ENCODE measurements around the gene RPP14.
"Not testable (repeated sequence)": the region's sequence is repeated elsewhere in the genome, so short reads cannot be mapped to it uniquely, and the experiment has no call there.

RPP14 gene

DNA sequence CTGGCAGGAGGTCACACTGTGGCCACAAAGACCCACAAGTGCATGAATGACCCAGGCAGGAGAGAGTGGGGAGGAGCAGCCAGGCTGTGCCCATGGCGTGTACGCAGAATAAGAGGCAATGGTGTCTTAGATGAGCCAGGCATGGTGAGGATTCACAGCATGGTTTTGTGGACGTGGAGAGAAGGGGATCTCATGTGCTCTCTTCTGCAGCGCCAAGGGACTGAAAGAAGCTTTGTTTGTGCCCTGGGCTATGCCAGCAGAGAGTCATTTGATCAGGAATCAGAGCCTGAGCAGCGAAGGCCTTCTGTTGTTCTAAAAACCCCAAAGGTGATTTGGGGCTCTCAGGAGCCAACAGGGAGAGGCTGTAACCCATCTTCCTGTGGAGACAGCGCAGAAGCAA is 18.7 kb upstream of the RPP14 start:
- H3K27ac ChIP-seq: no peak overlapping the region
- TF ChIP-seq, protein P1, sequence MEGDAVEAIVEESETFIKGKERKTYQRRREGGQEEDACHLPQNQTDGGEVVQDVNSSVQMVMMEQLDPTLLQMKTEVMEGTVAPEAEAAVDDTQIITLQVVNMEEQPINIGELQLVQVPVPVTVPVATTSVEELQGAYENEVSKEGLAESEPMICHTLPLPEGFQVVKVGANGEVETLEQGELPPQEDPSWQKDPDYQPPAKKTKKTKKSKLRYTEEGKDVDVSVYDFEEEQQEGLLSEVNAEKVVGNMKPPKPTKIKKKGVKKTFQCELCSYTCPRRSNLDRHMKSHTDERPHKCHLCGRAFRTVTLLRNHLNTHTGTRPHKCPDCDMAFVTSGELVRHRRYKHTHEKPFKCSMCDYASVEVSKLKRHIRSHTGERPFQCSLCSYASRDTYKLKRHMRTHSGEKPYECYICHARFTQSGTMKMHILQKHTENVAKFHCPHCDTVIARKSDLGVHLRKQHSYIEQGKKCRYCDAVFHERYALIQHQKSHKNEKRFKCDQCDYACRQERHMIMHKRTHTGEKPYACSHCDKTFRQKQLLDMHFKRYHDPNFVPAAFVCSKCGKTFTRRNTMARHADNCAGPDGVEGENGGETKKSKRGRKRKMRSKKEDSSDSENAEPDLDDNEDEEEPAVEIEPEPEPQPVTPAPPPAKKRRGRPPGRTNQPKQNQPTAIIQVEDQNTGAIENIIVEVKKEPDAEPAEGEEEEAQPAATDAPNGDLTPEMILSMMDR (conservative IDR thresholded peaks at IDR 0.05): no peak

DNA sequence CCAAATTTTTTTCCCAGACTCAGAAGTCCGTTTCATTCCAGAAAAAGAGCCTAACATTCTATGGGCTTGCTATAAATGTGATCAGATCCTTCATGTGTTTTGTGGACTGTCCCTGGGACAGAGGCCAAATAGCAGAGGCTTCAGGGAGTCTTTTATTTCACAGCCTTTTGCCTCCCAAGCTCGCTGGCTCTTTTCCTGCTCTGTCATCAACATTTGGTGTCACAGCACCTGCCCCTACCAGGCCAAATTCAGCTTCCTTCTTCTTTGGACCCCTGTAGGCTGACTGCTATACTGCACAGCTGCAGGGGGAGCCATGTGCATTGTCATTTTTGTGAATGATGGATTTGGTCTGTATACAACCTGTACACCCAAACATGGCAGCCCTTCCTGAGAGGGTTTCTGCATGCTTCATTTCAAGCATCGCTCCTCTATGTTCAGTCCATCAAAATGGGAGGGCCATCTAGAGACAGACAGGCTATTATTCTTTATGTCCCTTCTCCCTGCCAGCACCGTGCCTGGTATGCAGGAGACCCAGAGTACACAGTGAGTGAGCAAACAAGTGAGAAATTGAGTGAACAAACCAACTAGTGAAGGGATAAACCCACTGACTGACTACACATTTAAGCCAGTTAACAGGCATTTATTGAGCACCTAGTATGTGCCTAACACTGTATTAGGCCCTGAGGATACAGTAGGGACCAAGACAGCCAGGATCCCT is 17.9 kb upstream of the RPP14 start:
- no peak overlapping the region for H3K27ac ChIP-seq
- TF ChIP-seq, protein P1 (conservative IDR thresholded peaks at IDR 0.05): no peak

DNA sequence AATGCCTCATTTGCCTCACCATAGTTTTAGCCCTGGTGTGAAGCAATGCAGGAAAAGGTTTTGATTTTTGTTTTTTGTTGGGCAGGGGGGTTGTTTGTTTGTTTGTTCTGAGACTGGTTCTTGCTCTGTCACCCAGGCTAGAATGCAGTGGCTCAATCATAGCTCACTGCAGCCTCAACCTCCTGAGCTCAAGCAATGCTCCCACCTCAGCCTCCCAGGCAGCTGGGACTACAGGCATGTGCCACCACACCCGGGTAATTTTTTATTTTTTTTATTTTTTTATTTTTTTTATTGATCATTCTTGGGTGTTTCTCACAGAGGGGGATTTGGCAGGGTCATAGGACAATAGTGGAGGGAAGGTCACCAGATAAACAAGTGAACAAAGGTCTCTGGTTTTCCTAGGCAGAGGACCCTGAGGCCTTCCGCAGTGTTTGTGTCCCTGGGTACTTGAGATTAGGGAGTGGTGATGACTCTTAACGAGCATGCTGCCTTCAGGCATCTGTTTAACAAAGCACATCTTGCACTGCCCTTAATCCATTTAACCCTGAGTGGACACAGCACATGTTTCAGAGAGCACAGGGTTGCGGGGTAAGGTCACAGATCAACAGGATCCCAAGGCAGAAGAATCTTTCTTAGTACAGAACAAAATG is 17.0 kb upstream of the RPP14 start:
- not testable (repeated sequence) for H3K27ac ChIP-seq

DNA sequence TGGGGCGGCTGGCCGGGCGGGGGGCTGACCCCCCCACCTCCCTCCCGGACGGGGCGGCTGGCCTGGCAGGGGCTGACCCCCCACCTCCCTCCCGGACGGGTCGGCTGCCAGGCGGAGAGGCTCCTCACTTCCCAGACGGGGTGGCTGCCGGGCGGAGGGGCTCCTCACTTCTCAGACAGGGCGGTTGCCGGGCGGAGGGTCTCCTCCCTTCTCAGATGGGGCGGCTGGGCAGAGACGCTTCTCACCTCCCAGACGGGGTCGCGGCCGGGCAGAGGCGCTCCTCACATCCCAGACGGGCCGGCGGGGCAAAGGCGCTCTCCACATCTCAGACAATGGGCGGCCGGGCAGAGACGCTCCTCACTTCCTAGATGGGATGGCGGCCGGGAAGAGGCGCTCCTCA is 15.6 kb upstream of the RPP14 start:
- H3K27ac ChIP-seq: not testable (repeated sequence)

DNA sequence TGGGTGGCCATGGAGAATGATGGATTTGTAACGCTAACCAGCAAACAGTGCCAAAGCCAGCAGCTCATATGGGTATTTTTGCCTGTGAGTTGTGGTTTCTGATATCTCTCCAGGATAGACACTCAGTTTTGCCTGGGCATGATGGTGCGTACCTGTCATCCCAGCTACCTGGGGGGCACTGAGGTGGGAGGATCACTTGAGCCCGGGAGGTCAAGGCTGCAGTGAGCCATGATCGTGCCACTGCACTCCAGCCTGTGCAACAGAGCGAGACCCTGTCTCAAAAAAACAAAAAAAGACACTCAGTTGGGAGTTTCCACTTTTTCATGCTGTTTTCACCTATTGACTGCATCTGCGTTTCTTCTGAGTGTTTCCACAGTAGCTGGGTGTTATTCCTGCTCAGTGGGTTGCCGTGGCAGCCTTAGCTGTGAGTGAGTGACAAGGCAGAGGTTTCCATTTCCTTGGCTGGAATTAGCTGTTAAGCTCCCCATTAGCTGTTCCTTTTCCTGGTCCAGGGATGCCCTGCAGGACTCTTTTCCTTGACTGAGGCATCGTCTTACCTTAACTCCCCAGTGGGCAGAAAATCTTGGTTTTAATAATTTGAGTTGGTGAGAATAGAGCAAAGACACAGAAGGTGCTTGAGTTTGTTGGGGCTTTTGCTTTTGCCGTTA is 14.2 kb upstream of the RPP14 start:
- TF ChIP-seq, protein P1 (conservative IDR thresholded peaks at IDR 0.05): no peak

DNA sequence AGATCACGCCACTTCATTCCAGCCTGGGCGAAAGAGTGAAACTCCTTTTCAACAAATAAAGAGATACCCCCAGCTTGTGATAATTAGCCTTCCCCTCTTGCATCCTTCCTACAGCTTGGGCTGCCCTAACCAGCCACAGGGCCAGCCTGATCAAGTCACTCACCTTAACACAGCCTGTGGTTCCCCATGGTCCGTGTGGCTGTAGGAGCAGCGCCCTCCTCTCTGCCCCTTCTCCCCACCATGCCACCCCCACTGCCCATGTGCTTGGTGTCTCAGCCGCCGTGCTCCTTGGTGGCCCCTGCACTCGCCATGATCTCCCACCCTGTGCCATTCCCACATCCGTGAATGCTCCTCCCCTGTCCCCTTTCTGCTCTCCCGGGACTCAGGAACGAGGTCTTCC is 13.2 kb upstream of the RPP14 start:
- H3K27ac ChIP-seq: no peak overlapping the region
- TF ChIP-seq, protein P1 (conservative IDR thresholded peaks at IDR 0.05): no peak

More for the DNA sequence above, 14.2 kb upstream of the RPP14 start:
- H3K27ac ChIP-seq: no peak overlapping the region

DNA sequence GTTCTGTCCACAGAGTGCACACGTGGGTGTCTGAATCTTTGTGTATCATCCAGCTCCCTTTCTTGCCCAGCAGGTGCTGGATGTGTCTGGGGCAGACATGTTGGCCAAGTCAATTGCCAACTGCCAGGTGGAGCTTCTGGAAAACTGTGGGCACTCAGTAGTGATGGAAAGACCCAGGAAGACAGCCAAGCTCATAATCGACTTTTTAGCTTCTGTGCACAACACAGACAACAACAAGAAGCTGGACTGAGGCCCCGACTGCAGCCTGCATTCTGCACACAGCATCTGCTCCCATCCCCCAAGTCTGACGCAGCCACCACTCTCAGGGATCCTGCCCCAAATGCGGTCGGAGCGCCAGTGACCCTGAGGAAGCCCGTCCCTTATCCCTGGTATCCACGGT is 12.5 kb upstream of the RPP14 start:
- no peak overlapping the region for H3K27ac ChIP-seq
- TF ChIP-seq, protein P1 (conservative IDR thresholded peaks at IDR 0.05): no peak

DNA sequence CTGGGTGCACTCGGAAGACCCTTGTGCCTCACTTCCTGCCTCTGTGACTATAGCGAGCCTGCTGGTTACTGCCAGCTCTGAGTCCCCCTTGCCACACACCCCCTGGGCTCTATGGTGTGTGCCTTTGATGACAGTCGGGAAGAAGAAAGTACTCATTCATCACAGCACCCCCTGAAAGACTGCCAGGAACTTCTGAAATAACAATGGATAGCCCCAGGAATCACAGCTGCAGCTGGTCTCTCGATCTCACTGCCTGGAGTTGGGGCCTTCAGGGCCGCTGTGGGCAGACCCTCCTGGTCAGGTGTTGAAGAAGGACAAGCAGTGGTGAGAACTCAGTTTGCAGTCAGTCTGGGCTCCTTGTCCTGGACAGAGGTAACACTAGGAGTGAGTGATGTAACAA is 9.8 kb upstream of the RPP14 start:
- H3K27ac ChIP-seq: no peak overlapping the region
- TF ChIP-seq, protein P1 (conservative IDR thresholded peaks at IDR 0.05): no peak

Measured in VCaP (cell line).